ENCODE measurements around the gene ABTB2.

ABTB2 gene

DNA sequence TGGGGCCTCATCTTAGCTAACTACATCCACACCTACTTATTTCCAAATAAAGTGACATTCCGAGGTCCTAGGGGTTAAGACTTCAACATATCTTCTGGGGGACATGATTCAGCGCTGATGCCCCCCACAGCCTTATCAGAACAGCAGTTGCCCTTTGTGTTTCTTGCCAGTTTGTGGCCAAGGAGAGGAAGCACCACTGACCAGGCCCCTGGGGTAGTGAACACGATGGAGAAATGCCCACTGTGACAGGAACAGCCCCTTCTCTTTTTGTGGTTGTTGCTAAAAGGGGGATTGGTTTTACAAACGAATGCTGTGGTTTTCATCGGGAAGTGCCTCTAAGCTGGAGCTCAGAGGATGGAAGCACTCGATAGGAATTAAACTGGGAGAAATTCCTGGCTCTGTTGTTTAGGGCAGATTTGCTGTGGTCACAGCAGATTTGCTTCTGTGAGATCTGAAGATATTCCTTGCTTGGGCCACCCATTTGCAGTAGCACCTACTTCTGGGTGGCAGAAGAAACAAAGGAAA, 88.8 kb downstream of the ABTB2 start:
- Histone ChIP-seq H3K27me3 (ENCODE audit: insufficient read depth, low read length, poor library complexity) (peaks cover 18% of the 10 kb centered on the region), H3K9ac (ENCODE audit: low read depth, low read length) (no peak overlapping the region), H3K79me2 (ENCODE audit: insufficient read depth, low read length) (no peaks in the 10 kb centered on the region), H3K4me3 (ENCODE audit: low read depth in 1 of 2, low read length in 2 of 2) (no peak overlapping the region), H3K9me3 (ENCODE audit: insufficient read depth, low read length, severe bottlenecking) (no peaks in the 10 kb centered on the region), H2AFZ (ENCODE audit: low read depth, low read length) (no peak overlapping the region), H3K27ac (ENCODE audit: low read length) (no peak overlapping the region), H4K20me1 (ENCODE audit: insufficient read depth, low read length) (no peaks in the 10 kb centered on the region), H3K4me1 (ENCODE audit: insufficient read depth, low read length) (no peaks in the 10 kb centered on the region), H3K36me3 (ENCODE audit: insufficient read depth, low read length) (no peaks in the 10 kb centered on the region), H3K4me2 (ENCODE audit: insufficient read depth, low read length) (no peak overlapping the region)
- DNase-seq (no peak), ATAC-seq (ENCODE audit: insufficient read depth, low read depth) (no peak)
- no peak for TF ChIP-seq EZH2 (IDR thresholded peaks at IDR 0.05; ENCODE audit: borderline replicate concordance, low read depth, low read length, severe bottlenecking)
- TF ChIP-seq, protein P1, sequence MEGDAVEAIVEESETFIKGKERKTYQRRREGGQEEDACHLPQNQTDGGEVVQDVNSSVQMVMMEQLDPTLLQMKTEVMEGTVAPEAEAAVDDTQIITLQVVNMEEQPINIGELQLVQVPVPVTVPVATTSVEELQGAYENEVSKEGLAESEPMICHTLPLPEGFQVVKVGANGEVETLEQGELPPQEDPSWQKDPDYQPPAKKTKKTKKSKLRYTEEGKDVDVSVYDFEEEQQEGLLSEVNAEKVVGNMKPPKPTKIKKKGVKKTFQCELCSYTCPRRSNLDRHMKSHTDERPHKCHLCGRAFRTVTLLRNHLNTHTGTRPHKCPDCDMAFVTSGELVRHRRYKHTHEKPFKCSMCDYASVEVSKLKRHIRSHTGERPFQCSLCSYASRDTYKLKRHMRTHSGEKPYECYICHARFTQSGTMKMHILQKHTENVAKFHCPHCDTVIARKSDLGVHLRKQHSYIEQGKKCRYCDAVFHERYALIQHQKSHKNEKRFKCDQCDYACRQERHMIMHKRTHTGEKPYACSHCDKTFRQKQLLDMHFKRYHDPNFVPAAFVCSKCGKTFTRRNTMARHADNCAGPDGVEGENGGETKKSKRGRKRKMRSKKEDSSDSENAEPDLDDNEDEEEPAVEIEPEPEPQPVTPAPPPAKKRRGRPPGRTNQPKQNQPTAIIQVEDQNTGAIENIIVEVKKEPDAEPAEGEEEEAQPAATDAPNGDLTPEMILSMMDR (IDR thresholded peaks at IDR 0.05; ENCODE audit: borderline replicate concordance, extremely low read depth, low read length, poor library complexity, severe bottlenecking), result no peak

DNA sequence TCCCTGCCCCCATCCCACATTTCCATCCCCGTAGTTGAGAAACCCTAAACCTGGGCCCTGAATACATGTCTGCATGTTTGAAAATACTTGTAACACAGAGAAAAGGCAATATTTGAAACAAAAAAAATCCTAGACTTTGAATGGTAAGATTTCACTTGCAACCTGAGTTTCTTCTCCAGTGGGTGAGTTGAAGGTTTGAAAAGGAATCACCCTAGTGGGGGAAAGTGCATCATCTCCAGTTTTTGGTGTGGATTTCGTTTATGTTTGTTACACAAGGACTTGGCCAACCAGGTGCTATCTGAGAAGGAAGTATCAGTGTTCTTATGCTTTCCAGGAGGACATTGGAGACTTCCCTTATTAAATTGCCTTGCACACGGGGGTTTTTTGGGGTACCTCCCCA, 90.4 kb downstream of the ABTB2 start:
- Histone ChIP-seq H3K27me3 (ENCODE audit: insufficient read depth, low read length, poor library complexity) (peaks cover 30% of the 10 kb centered on the region), H2AFZ (ENCODE audit: low read depth, low read length) (no peak overlapping the region), H3K9me3 (ENCODE audit: insufficient read depth, low read length, severe bottlenecking) (no peaks in the 10 kb centered on the region), H4K20me1 (ENCODE audit: insufficient read depth, low read length) (0 out of 2 replicates have a peak, but pooled peaks cover 3% of the 10 kb centered on the region), H3K27ac (ENCODE audit: low read length) (no peak overlapping the region), H3K79me2 (ENCODE audit: insufficient read depth, low read length) (no peaks in the 10 kb centered on the region), H3K9ac (ENCODE audit: low read depth, low read length) (no peak overlapping the region), H3K4me3 (ENCODE audit: low read depth in 1 of 2, low read length in 2 of 2) (no peak overlapping the region), H3K36me3 (ENCODE audit: insufficient read depth, low read length) (no peaks in the 10 kb centered on the region), H3K4me1 (ENCODE audit: insufficient read depth, low read length) (no peaks in the 10 kb centered on the region), H3K4me2 (ENCODE audit: insufficient read depth, low read length) (no peak overlapping the region)
- no peak for ATAC-seq (ENCODE audit: insufficient read depth, low read depth)
- TF ChIP-seq EZH2 (IDR thresholded peaks at IDR 0.05; ENCODE audit: borderline replicate concordance, low read depth, low read length, severe bottlenecking), result no peak
- TF ChIP-seq, protein P1 (IDR thresholded peaks at IDR 0.05; ENCODE audit: borderline replicate concordance, extremely low read depth, low read length, poor library complexity, severe bottlenecking), result no peak
- DNase-seq, result no peak

DNA sequence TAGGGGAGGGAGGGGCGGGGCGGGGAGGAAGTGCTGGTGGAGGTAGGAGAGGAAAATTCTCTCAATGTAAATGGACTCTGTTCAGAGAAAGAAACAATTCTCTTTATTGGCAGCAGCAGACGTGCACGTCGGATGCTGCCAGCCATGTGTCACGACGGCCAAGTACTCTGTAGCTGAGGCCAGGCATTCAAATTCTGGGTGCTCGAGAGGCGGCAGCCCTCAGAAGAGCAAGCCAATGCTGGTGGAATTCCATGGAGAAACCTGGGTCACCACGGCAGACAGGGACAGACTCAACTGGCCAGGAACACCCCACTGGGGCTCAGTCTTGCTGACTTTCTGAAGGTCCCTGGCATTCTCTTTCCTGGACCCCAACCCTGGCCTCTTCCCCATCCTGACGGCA, 90.8 kb downstream of the ABTB2 start:
- Histone ChIP-seq H3K36me3 (ENCODE audit: insufficient read depth, low read length) (no peaks in the 10 kb centered on the region), H3K27ac (ENCODE audit: low read length) (no peak overlapping the region), H3K4me1 (ENCODE audit: insufficient read depth, low read length) (no peaks in the 10 kb centered on the region), H3K4me3 (ENCODE audit: low read depth in 1 of 2, low read length in 2 of 2) (no peak overlapping the region), H3K27me3 (ENCODE audit: insufficient read depth, low read length, poor library complexity) (peaks cover 31% of the 10 kb centered on the region), H4K20me1 (ENCODE audit: insufficient read depth, low read length) (0 out of 2 replicates have a peak, but pooled peaks cover 3% of the 10 kb centered on the region), H3K79me2 (ENCODE audit: insufficient read depth, low read length) (no peaks in the 10 kb centered on the region), H2AFZ (ENCODE audit: low read depth, low read length) (no peak overlapping the region), H3K9ac (ENCODE audit: low read depth, low read length) (no peak overlapping the region), H3K9me3 (ENCODE audit: insufficient read depth, low read length, severe bottlenecking) (no peaks in the 10 kb centered on the region), H3K4me2 (ENCODE audit: insufficient read depth, low read length) (no peak overlapping the region)
- no peak for ATAC-seq (ENCODE audit: insufficient read depth, low read depth)
- TF ChIP-seq, protein P1 (IDR thresholded peaks at IDR 0.05; ENCODE audit: borderline replicate concordance, extremely low read depth, low read length, poor library complexity, severe bottlenecking), result no peak
- no peak for TF ChIP-seq EZH2 (IDR thresholded peaks at IDR 0.05; ENCODE audit: borderline replicate concordance, low read depth, low read length, severe bottlenecking)
- DNase-seq, result no peak

Measured in DND-41 (cell line).